GM23248 (cell line): Measurements from ENCODE around the gene ARF1. TPM values are rescaled to one million over a fixed set of nuclear protein-coding genes. Genes with fewer than 3 reads are reported as not detected.

Source experiments
- DNase-seq: peaks from one replicate; pipeline ENCODE4 v3.0.0-alpha.2; 2015
- H2AFZ ChIP-seq: fragments of 200-600 bp; sonication (generic); 2 replicates; pipeline ENCODE4 v1.6.1; 2016; ENCODE audit warnings: antibody characterized with exemption
- H3F3A ChIP-seq: fragments of 200-600 bp; sonication (generic); 2 replicates; pipeline ENCODE4 v1.6.1; 2016; ENCODE audit warnings: mild to moderate bottlenecking, antibody characterized with exemption, mixed run types; ENCODE audit not compliant: insufficient read depth
- H3K27ac ChIP-seq: fragments of 200-600 bp; sonication (generic); 2 replicates; pipeline ENCODE4 v1.5.1; 2016; ENCODE audit warnings: mild to moderate bottlenecking
- H3K27me3 ChIP-seq: fragments of 200-600 bp; sonication (generic); replicated peaks from 2 replicates; pipeline ENCODE4 v1.6.1; 2016; ENCODE audit warnings: mild to moderate bottlenecking; ENCODE audit not compliant: insufficient read depth
- H3K36me3 ChIP-seq: fragments of 200-600 bp; sonication (generic); 2 replicates; pipeline ENCODE4 v1.6.1; 2016; ENCODE audit warnings: low read depth, mild to moderate bottlenecking
- H3K4me1 ChIP-seq: fragments of 200-600 bp; sonication (generic); 2 replicates; pipeline ENCODE4 v1.6.1; 2016; ENCODE audit warnings: mild to moderate bottlenecking; ENCODE audit not compliant: insufficient read depth
- H3K4me2 ChIP-seq: fragments of 200-600 bp; sonication (generic); one replicate; pipeline ENCODE4 v1.6.1; 2016; ENCODE audit warnings: mild to moderate bottlenecking; ENCODE audit not compliant: unreplicated experiment
- H3K4me3 ChIP-seq: fragments of 200-600 bp; sonication (generic); 2 replicates; pipeline ENCODE4 v1.5.1; 2016; ENCODE audit warnings: mild to moderate bottlenecking
- H3K79me2 ChIP-seq: fragments of 200-600 bp; sonication (generic); 2 replicates; pipeline ENCODE4 v1.6.1; 2016; ENCODE audit warnings: mild to moderate bottlenecking; ENCODE audit not compliant: insufficient read depth
- H3K9ac ChIP-seq: fragments of 200-600 bp; sonication (generic); 2 replicates; pipeline ENCODE4 v1.6.1; 2016; ENCODE audit warnings: mild to moderate bottlenecking
- H3K9me2 ChIP-seq: fragments of 200-600 bp; sonication (generic); 2 replicates; pipeline ENCODE4 v1.6.1; 2016; ENCODE audit warnings: mixed run types, mild to moderate bottlenecking, moderate library complexity; ENCODE audit not compliant: insufficient read depth
- H3K9me3 ChIP-seq: fragments of 200-600 bp; sonication (generic); one replicate; pipeline ENCODE4 v1.6.1; 2017; ENCODE audit warnings: low read depth
- H4K20me1 ChIP-seq: fragments of 200-600 bp; sonication (generic); 2 replicates; pipeline ENCODE4 v1.6.0; 2016; ENCODE audit not compliant: insufficient read depth
- EZH2 ChIP-seq: fragments of 200-600 bp; sonication (generic); IDR thresholded peaks from 2 replicates; pipeline ENCODE4 v1.6.1; 2018; ENCODE audit warnings: antibody characterized with exemption, mild to moderate bottlenecking; ENCODE audit not compliant: insufficient read depth, poor library complexity, severe bottlenecking
- EZH2phosphoT487 ChIP-seq: fragments of 200-600 bp; sonication (generic); IDR thresholded peaks from 2 replicates; pipeline ENCODE4 v1.6.1; 2018; ENCODE audit warnings: antibody characterized with exemption, moderate library complexity, mild to moderate bottlenecking, low read depth; ENCODE audit not compliant: insufficient read depth
- WGBS, 2 experiments: methylation state at CpG; one replicate each; pipeline ENCODE4 v1.1.6; 2015 to 2017; ENCODE audit warnings: low lambda C conversion rate in 2 of 2, low coverage in 1 of 2; ENCODE audit errors: missing lambda C conversion rate in 2 of 2; 5-methylcytosine and 5-hydroxymethylcytosine counted together
- in situ Hi-C: fragments of 300-500 bp; cut with MboI; formaldehyde crosslinking; loops from 2 replicates; pipeline ENCODE4 v1.15.0; 2020
- polyA plus RNA-seq: library from polyadenylated mRNA; unstranded; fragments of >200 nt; fragmentation: Nextera tagmentation; extraction: Ambion mirVana; gene quantifications from 2 replicates; pipeline ENCODE4 v1.2.1, GENCODE V29; 2016
- total RNA-seq: library from RNA; depleted of rRNA; stranded (reverse); fragments of >200 nt; shearing (Covaris generic); gene quantifications from 2 replicates; pipeline ENCODE4 v1.2.3, GENCODE V29; 2014

ARF1 gene
- total and polyA plus RNA-seq, 2 experiments from 2014 or later = 292 to 656 TPM

DNA sequence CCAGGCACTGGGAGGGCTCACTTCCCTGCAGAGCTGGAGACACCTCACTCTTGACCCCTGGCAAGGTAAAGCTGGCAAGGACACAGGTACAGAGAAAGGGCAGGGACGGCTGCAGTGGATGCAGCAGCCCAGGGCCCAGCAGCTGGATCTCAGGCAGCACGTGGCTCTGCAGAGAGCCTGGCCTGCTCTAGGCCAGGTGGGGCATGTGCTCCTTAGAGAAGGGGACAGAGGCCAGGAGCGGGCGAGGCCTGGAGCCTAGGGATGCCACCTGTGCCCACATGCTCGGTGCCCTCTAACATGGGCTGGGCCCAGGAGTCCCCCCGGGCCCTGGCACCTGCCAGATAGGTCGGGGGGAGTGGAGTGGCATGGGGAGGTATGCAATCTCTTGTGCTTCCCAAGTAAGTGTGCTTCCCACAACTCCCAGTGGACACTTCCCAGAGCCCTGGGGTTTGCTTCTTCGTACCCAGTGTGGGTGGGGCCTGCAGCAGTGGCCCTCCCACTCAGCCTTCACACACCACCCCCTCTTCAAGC is 45.7 kb upstream of the ARF1 start:
- no peak for TF ChIP-seq EZH2
- no peak for TF ChIP-seq EZH2phosphoT487
- H3K27ac ChIP-seq = no peak overlapping the region
- H4K20me1 ChIP-seq = no peaks in the 10 kb centered on the region
- no peak for DNase-seq
- no peak overlapping the region for H3K4me2 ChIP-seq
- H3K27me3 ChIP-seq = peaks cover 20% of the 10 kb centered on the region
- WGBS, 2 experiments = 50 to 54% methylated on average over 7 to 8 of the region's 8 CpGs
- H3K9me2 ChIP-seq = no peaks in the 10 kb centered on the region
- H3K9me3 ChIP-seq = no peaks in the 10 kb centered on the region
- H3K9ac ChIP-seq = no peak overlapping the region
- in situ Hi-C loops = no loop called here
- H3K36me3 ChIP-seq = no peaks in the 10 kb centered on the region
- no peak overlapping the region for H2AFZ ChIP-seq
- no peaks in the 10 kb centered on the region for H3K79me2 ChIP-seq
- no peak overlapping the region for H3K4me3 ChIP-seq
- H3K4me1 ChIP-seq = no peaks in the 10 kb centered on the region
- no peaks in the 10 kb centered on the region for H3F3A ChIP-seq

DNA sequence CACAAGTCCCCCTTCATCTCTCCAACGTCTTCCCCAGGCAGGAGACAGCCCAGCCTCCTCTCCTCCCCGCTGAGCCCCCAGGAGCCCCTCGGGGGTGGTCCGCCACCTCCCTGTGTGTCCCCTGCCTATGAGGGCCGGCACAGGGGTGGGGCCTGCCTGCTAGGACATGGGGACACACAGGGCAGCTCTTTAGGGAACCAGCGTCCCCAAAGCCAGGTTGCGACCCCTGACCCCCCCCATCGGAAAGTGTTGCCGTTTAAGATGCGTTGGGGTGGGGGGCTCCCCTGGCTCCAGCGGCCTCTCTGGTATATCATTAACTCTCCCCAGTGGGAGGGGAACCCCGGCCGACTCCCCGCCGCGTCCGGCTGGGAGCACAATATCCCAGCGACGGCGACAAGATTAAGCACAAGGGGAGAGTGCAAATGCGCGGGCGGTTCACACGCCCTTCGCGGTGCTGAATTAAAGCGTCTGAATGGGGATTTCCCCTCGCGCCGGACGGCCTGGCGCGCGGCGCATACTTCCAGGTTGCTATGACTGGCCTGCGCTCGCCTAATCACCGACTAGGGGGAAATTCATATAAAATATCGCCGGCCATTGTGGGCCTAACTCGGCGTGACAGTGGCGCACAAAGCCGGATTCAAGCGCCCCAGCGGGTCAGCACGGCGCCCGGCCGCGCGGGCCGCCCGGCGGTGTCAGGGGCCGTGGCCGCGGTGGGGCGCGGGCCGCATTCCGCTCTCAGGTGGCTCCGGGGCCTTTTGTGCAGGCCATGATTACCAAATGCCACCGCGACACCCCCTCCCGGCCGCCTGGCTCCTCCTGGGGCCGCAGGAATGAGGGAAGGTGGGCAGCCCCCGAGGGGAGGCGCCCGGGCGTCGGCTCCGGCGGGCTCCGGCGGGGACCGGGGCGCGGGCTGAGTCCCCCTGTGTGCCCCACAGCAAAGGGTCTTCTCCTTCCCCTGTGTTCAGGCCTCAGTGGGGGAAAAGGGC is 44.8 kb upstream of the ARF1 start:
- H3K9ac ChIP-seq = no peak overlapping the region
- no peaks in the 10 kb centered on the region for H3F3A ChIP-seq
- H3K4me1 ChIP-seq = no peaks in the 10 kb centered on the region
- H3K4me2 ChIP-seq = no peak overlapping the region
- 0 out of 2 replicates have a peak overlapping the region, but pooled peaks have one; percentile 31 for H3K4me3 ChIP-seq
- in situ Hi-C loops = no loop called here
- H3K27ac ChIP-seq = no peak overlapping the region
- no peaks in the 10 kb centered on the region for H3K79me2 ChIP-seq
- no peak overlapping the region for H2AFZ ChIP-seq
- no peak for TF ChIP-seq EZH2
- no peak for TF ChIP-seq EZH2phosphoT487
- H3K36me3 ChIP-seq = no peaks in the 10 kb centered on the region
- 12 to 13% methylated on average over 74 to 80 of the region's 80 CpGs for WGBS, 2 experiments
- H4K20me1 ChIP-seq = no peaks in the 10 kb centered on the region
- H3K9me3 ChIP-seq = no peaks in the 10 kb centered on the region
- peaks cover 20% of the 10 kb centered on the region for H3K27me3 ChIP-seq
- peak; percentile 55 for DNase-seq
- H3K9me2 ChIP-seq = no peaks in the 10 kb centered on the region

DNA sequence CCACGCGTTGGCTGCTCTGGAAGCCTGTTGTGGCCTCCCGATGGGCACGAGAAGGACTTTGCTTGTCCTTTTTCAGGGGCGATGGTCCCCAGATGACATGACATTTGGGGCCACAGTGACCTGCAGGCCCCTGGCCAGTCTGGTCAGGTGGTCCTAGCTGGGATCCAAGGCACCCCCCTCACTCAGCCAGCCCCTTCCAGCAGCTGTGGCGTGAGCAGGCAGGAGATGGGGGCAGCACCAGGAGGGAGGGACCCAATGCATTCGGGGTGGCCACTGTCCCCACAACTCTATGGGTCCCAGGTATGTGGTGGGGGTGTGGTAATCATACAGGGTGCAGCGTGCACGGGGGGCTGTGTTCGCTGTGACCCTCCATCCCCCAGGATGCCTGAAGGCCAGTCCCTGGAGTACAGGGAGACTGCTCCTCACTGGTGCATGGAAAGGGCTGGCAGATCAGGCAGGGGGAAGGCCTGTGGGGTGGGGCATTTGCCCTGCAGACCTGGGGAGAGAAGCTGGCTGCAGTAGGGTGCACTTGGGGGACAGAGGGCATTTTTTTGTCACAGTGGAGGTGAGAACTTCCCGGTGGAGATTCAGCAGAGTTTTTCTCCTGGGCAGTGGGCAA is 44.0 kb upstream of the ARF1 start:
- no peak overlapping the region for H2AFZ ChIP-seq
- H3K4me2 ChIP-seq = no peak overlapping the region
- no peaks in the 10 kb centered on the region for H3K9me3 ChIP-seq
- H4K20me1 ChIP-seq = no peaks in the 10 kb centered on the region
- DNase-seq = no peak
- no peaks in the 10 kb centered on the region for H3K9me2 ChIP-seq
- 53 to 56% methylated on average over 10 to 11 of the region's 11 CpGs for WGBS, 2 experiments
- in situ Hi-C loops = no loop called here
- H3K36me3 ChIP-seq = no peaks in the 10 kb centered on the region
- H3K27me3 ChIP-seq = peaks cover 23% of the 10 kb centered on the region
- no peaks in the 10 kb centered on the region for H3K79me2 ChIP-seq
- no peaks in the 10 kb centered on the region for H3K4me1 ChIP-seq
- no peak overlapping the region for H3K9ac ChIP-seq
- TF ChIP-seq EZH2phosphoT487 = no peak
- TF ChIP-seq EZH2 = no peak
- H3K4me3 ChIP-seq = no peak overlapping the region
- H3K27ac ChIP-seq = no peak overlapping the region
- no peaks in the 10 kb centered on the region for H3F3A ChIP-seq

DNA sequence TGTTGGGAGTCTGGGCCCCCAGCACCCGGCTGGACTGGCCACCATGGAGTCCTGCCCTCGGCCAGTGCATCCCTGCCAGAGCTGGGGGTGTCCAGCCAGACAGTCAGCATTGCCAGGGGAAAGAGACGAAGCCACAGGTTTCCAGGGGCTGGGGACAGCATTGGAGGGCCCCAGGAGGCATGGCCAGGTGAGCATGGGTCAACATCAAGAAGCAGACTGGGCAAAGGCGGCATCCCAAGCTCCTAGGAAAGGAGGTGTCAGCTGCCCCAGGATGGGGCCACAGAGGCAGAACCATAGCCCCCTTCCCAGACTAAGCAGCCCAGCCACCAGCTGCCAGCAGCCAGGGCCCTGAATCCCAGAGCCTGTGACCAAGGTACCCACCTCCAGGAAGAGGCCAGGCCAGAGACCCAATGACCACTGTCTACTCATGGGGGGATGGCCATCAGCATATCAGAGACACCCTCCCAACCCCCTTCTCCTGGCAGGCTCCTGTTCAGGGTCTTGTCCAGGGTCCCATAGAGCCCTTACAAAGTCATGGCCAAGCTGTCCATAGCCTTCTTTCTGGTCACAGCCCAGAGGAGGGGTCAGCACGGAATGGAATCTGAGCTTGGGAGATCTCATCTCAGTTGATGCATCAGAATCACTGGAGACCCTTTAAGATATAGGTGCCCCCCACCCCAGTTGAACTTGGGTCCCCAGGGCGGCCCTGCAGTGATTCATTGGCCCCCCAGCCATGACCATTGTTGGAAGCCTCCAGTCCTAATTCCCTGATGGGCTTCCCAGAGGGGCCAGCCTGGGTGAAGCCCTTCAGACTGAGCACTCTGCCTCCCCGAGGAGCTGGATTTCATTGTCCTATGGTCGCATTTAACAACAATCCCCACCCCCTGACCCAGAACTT is 43.3 kb upstream of the ARF1 start:
- in situ Hi-C loops = no loop called here
- 24 to 29% methylated on average over 8 of the region's 8 CpGs for WGBS, 2 experiments
- Histone ChIP-seq H3K79me2 (no peaks in the 10 kb centered on the region), H3K27me3 (peaks cover 26% of the 10 kb centered on the region), H3K9me3 (no peaks in the 10 kb centered on the region), H4K20me1 (no peaks in the 10 kb centered on the region), H3K9me2 (no peaks in the 10 kb centered on the region), H3K4me2 (no peak overlapping the region), H3K9ac (no peak overlapping the region), H3K4me1 (no peaks in the 10 kb centered on the region), H3K36me3 (no peaks in the 10 kb centered on the region), H3F3A (no peaks in the 10 kb centered on the region), H2AFZ (no peak overlapping the region), H3K27ac (no peak overlapping the region), H3K4me3 (no peak overlapping the region)
- DNase-seq = no peak
- no peak for TF ChIP-seq EZH2phosphoT487
- no peak for TF ChIP-seq EZH2
